Measurements from ENCODE around the gene SLC43A1. TPM values are rescaled to one million over a fixed set of nuclear protein-coding genes. Genes with fewer than 3 reads are reported as not detected.

SLC43A1 gene
- total RNA-seq, 4 donors from 2014 or later: 4.6 to 19.0 (median 11.2) TPM

GRCh38 chr11:57481315-57481714 is 34.2 kb downstream of the SLC43A1 start:
- no peak for DNase-seq
- Histone ChIP-seq H3K4me1 (peaks cover 0 to 25% (median 14%) of the 10 kb centered on the region in 4 donors), H3K36me3 (peaks cover 0 to 10% (median 0%) of the 10 kb centered on the region in 3 donors), H3K4me3 (no peak overlapping the region), H3K27me3 (no peaks in the 10 kb centered on the region), H3K9me3 (no peaks in the 10 kb centered on the region), H3K27ac (no peak overlapping the region)
- TF ChIP-seq, protein P1, sequence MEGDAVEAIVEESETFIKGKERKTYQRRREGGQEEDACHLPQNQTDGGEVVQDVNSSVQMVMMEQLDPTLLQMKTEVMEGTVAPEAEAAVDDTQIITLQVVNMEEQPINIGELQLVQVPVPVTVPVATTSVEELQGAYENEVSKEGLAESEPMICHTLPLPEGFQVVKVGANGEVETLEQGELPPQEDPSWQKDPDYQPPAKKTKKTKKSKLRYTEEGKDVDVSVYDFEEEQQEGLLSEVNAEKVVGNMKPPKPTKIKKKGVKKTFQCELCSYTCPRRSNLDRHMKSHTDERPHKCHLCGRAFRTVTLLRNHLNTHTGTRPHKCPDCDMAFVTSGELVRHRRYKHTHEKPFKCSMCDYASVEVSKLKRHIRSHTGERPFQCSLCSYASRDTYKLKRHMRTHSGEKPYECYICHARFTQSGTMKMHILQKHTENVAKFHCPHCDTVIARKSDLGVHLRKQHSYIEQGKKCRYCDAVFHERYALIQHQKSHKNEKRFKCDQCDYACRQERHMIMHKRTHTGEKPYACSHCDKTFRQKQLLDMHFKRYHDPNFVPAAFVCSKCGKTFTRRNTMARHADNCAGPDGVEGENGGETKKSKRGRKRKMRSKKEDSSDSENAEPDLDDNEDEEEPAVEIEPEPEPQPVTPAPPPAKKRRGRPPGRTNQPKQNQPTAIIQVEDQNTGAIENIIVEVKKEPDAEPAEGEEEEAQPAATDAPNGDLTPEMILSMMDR (IDR thresholded peaks at IDR 0.05): no peak
- no peak for TF ChIP-seq POLR2A (IDR thresholded peaks at IDR 0.05)

DNA sequence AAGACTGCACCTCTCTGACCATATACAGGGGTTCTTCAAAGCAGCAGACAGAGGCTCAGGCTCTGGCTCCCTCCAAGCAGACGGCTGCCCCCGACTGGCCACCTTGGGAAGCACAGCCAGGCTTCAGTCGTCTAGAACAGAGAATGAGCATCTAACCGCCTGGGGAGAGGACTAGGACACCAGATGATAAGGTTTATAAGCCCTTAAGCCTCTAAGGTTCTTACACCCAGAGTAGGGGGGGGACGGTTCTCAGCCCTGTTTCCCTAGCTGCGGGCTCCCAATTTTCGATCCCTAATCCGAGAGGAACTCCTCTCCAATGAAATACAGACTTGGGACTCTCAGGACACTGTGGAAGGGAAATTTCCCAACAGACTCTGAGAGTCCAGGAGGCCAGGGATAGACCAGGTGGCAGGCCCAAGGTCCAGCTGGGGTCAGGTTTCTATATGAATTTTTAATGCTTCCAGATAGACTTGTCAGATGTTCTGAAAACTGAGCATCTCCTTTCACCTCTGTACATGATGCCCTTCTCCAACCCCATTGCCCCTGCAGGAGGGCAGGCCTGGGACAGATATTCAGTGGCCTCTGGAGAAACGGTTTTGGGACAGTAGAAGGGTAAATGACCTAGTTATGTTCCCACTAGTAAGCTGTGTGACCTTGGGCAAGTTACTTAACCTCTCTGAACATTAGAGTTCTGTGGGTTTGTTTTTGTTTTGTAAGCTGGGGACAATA is 34.9 kb downstream of the SLC43A1 start:
- Histone ChIP-seq H3K4me3 (no peak overlapping the region), H3K9me3 (no peaks in the 10 kb centered on the region), H3K27me3 (no peaks in the 10 kb centered on the region), H3K4me1 (peaks cover 0 to 32% (median 22%) of the 10 kb centered on the region in 4 donors), H3K36me3 (peaks cover 0 to 8% (median 0%) of the 10 kb centered on the region in 3 donors), H3K27ac (no peak overlapping the region)
- peak; percentile 49 to 80 (median 75) for DNase-seq
- TF ChIP-seq POLR2A (IDR thresholded peaks at IDR 0.05): no peak
- TF ChIP-seq, protein P1 (IDR thresholded peaks at IDR 0.05): peak in 5 of 6 experiments; percentile 37 to 62 (median 58)

DNA sequence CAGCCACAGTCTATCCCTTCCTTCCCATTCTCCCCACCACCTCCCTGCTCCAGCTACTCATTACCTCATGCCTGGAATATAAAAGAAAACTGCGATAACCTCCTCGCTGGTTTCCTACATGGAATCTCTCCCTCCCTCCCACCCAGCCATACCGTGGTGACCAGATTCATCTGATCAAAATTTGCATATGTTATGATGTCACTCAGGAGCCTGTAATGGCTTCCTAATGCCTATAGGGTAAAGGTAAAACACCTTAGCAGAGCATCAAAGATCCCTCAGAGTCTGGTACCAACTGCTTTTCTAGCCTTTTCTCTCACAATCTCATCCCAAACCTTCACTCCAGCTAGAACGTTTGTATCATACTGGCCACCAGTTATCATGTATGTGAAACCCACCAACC is 35.6 kb downstream of the SLC43A1 start:
- no peak for DNase-seq
- H3K27ac ChIP-seq: no peak overlapping the region
- no peaks in the 10 kb centered on the region for H3K9me3 ChIP-seq
- no peak for TF ChIP-seq POLR2A (IDR thresholded peaks at IDR 0.05)
- TF ChIP-seq, protein P1 (IDR thresholded peaks at IDR 0.05): no peak
- no peaks in the 10 kb centered on the region for H3K27me3 ChIP-seq
- no peak overlapping the region for H3K4me3 ChIP-seq
- peaks cover 0 to 33% (median 23%) of the 10 kb centered on the region in 4 donors for H3K4me1 ChIP-seq
- H3K36me3 ChIP-seq: peaks cover 0 to 4% (median 0%) of the 10 kb centered on the region in 3 donors

- H3K36me3 ChIP-seq: no peaks in the 10 kb centered on the region
- H3K4me3 ChIP-seq: no peak overlapping the region
- DNase-seq: no peak
- peaks cover 0 to 32% (median 23%) of the 10 kb centered on the region in 4 donors for H3K4me1 ChIP-seq
- TF ChIP-seq, protein P1 (IDR thresholded peaks at IDR 0.05): no peak
- TF ChIP-seq POLR2A (IDR thresholded peaks at IDR 0.05): no peak
- H3K27ac ChIP-seq: no peak overlapping the region
- no peaks in the 10 kb centered on the region for H3K27me3 ChIP-seq
- no peaks in the 10 kb centered on the region for H3K9me3 ChIP-seq
These were observed 36.4 kb downstream of the SLC43A1 start for GRCh38 chr11:57479021-57479663.

GRCh38 chr11:57477507-57478189 is 37.9 kb downstream of the SLC43A1 start:
- no peak for DNase-seq
- H3K27ac ChIP-seq: no peak overlapping the region

More at GRCh38 chr11:57477507-57478189, 37.9 kb downstream of the SLC43A1 start:
- TF ChIP-seq, protein P1 (IDR thresholded peaks at IDR 0.05): no peak
- TF ChIP-seq POLR2A (IDR thresholded peaks at IDR 0.05): no peak
- Histone ChIP-seq H3K4me3 (no peak overlapping the region), H3K27me3 (no peaks in the 10 kb centered on the region), H3K4me1 (peaks cover 0 to 26% (median 15%) of the 10 kb centered on the region in 4 donors), H3K36me3 (no peaks in the 10 kb centered on the region), H3K9me3 (no peaks in the 10 kb centered on the region)
